Bone marrow (tissue), 2 donors: Measurements from ENCODE around the gene HTR2B.
"Not testable (repeated sequence)": the region's sequence is repeated elsewhere in the genome, so short reads cannot be mapped to it uniquely, and the experiment has no call there.

Experiments
- DNase-seq, 2 donors: peaks; one replicate each; lab custom pipeline; 2025; lab: John Stamatoyannopoulos, UW

HTR2B gene

DNA sequence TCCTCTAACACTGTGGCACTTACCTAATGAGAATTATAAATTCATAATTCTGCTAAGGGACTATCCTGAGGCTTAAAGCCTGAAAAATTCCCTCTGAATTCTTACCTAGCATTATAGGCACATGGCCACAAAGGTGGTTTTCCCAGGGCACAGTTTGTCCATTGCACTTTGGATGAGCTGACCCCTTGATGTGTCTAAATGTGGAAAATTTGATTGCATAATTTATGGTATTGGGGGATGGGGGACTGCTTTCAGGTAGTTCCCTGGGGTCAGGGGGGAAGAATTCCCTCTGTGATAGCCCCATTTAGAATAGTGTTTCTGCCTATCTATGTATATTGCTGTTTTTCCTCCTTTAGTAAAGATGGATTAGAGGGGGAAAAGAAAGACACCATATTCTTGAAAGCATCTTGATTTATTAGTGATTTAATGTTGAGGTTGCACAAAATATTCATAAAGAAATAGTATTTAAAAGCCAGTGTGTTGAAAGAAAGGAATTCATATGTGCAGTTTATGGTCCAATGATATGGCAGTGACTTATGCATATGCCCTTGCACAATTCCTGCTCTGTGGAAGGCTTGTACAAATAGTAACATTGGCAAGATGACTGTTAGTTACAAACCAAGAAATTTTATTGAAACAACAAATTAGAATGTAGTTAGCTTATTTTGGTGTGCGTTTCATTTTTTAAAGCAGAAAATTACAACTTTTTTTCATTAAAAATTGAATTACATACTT, 8.7 kb upstream of the HTR2B start:
- DNase-seq = no peak

GRCh38 chr2:231132129-231132528, 7.3 kb upstream of the HTR2B start:
- no peak for DNase-seq

GRCh38 chr2:231130336-231131056, 5.7 kb upstream of the HTR2B start:
- DNase-seq = no peak

DNA sequence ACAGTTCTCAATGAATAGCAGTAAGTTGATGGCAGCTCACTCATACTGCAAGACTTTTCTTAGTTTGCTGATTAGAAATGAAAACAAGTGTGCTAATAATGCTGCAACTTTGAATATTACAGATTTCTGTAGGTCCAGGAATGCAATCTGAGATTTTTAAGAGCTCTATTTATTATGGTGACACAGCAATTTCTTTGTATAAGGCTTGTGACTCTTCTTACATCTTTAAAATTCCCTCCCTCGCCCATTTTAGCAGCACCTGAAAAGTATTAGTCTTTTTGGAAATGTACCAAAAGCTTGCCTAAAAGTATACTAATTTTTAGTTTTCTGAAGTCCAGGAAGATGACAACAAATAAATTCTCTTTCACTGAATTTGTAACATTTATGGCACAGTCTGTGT, 4.4 kb upstream of the HTR2B start:
- no peak for DNase-seq

DNA sequence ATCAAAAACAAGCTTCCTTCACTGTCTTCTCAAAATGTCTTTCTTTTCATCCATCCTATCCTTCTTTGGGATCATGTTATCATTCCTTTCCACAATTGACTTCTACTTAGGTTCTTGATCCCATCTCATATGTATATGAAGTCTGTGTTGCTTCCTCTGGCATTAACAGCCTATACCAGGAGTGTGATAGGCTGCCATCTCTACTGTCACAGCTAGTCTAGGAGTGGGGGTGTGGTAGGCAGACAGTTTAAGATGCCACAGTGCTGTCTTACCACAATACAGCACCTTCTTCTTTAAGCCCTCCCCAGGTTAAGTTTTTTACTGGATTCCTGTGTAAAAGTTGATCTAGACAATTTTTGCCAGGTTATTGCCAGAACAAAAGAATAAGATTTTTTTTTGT, 3.7 kb upstream of the HTR2B start:
- no peak for DNase-seq

- no peak for DNase-seq
These were observed 3.1 kb upstream of the HTR2B start for GRCh38 chr2:231127936-231128335.

GRCh38 chr2:231127480-231127879, 2.6 kb upstream of the HTR2B start:
- DNase-seq = no peak

DNA sequence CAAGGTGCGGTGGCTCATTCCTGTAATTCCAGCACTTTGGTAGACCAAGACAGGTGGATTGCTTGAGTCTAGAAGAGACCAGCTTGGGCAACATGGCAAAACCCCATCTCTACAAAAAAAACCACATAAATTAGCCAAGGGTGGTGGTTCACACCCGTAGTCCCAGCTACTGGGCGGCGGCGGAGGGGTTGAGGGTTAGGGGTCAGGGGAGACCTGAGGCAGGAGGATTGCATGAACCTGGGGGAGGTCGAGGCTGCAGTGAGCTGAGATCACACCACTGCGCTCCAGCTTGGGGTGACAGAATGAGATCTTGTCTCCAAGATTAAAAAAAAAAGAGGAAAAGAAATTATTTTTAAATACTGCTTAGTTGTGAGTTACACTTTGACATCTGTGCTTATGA, 1.3 kb upstream of the HTR2B start:
- DNase-seq = no peak

GRCh38 chr2:231123362-231123898, 1.4 kb downstream of the HTR2B start:
- DNase-seq = no peak

- no peak for DNase-seq
These were observed 6.3 kb downstream of the HTR2B start for GRCh38 chr2:231118614-231118942.

GRCh38 chr2:231117922-231118613, 6.8 kb downstream of the HTR2B start:
- no peak for DNase-seq

- no peak for DNase-seq
These were observed 7.7 kb downstream of the HTR2B start for GRCh38 chr2:231117148-231117547.

DNA sequence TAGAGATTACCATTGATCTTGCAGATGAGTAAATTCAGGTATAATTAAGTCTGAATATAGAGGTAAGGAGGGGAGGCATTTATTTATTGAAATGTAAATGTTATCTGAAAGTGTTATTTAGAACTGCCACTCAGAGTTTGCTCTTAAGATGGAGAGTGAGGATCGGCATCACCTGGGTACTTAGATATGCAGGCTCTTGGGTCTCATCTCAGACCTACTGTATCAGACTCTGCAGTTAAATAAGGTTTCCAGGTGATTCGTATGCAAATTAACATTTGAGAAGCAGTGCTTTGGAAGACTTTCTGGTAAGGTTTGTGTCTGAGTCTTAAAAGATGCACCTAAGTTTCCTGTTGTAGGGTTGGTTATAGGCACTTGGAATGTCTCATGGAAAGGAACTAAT, 9.2 kb downstream of the HTR2B start:
- DNase-seq = no peak

DNA sequence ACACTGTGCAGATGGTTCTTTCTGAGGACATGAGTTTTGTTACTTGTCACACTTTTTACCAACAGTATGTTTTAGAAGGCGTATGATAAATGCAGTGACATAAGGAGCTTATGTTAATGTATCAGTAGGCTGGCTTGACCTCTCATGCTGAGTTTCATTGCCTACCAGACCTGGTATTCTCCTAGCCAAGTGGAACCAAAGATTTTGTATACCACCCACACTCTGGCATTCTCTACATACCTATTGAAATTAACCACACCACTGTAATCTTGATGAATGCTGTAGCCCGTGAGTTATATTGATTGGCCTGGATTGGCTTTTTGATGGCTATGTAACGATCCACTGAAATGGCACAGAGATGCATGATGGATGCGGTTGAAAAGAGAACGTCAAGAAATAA, 11.4 kb downstream of the HTR2B start:
- DNase-seq = no peak

- DNase-seq = no peak
These were observed 12.9 kb downstream of the HTR2B start for GRCh38 chr2:231111987-231112386.

GRCh38 chr2:231110551-231110950, 14.3 kb downstream of the HTR2B start:
- DNase-seq = no peak

DNA sequence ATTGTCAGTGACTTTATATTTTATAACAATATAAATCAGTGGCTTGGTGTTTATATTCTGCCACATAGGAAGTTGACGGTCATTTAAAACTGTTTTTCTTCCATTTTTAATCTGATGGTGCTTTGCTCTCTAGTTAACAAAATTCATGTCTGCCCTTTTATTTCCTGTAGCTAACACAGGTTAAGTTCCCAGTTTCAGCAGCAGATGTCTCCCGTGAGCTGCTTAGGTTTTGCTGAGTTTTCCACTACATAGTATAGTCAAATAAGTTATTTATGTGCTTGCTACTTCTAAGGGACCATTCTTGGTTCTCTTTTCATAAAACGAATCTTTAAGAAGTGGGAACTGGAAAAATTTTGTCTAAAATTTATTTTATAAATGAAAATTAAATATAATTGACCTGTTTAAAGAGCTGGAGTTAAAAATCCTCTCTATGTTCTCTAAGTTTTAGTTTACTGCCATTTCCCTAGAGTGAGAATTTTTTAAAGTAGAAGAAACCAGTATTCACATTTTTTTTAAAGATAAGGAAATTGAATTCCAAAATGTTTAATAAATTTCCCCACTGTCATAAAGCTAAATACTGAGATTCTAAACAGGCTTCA, 20.6 kb downstream of the HTR2B start:
- peak in 1 of 2 donors; percentile 52 for DNase-seq

GRCh38 chr2:231102772-231103171, 22.1 kb downstream of the HTR2B start:
- DNase-seq = no peak

DNA sequence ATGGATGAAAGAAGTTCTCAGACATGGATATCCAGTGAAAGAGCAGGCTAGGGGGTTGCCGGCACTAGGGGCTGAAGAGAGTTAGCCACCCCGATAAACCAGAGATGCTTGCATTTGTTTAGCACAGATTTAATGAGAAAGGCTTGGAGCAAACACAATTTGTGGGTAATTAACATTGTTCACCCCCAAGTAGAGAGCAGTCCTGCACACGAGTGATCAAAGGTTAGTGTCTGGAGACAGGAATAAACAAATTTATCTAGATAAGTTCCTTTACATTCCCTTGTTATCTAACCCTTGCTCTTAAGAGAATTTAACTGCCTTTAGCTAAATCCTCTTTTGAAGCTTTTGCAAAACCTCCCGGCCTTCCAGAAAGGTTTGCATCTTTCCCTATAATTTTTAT, 23.9 kb downstream of the HTR2B start:
- no peak for DNase-seq

DNA sequence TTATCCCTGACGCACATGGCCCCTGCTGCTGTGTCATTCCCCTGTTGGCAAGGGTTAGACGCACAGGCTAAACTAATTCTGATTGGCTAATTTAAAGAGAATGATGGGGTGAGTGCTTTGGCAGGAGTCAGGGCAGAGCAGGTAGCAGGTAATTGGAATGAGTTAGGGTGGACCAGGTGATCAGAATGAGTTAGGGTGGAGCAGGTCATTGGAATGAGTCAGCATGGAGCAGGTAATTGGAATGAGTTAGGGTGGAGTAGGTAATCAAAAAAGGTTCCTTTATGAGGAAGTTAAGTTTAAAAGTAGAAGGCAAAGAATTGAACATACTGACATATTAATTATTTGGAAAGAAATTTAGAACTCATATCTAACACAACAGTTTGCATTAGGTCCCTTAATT, 24.5 kb downstream of the HTR2B start:
- not testable (repeated sequence) for DNase-seq

DNA sequence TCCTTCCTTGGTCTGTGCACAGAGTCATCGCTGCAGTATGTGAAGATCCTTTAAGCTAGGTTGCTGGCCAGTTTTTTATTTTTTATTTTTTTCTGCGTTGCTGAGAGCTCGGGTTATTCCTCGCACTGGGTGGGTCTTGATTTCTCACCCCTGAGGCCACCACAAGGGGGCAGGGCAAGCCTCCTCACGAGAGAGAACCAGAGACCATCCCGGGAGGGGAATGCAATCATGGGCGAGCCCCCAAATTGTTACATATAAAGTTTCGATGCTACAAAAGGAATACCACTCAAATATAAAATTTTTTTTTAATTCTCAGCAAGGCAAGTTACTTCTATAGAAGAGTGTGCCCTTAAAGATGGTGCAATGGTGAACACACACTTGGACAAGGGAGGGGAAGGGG, 24.9 kb downstream of the HTR2B start:
- no peak for DNase-seq

GRCh38 chr2:231094736-231095346, 30.0 kb downstream of the HTR2B start:
- no peak for DNase-seq
